ENCODE results near the gene SAMD10.
"Not testable (repeated sequence)": the region's sequence is repeated elsewhere in the genome, so short reads cannot be mapped to it uniquely, and the experiment has no call there.

Gene SAMD10

GRCh38 chr20:63968136-63968927 lies 11.1 kb downstream of the SAMD10 start:
- no peak for DNase-seq

- DNase-seq = no peak
Measured at GRCh38 chr20:63967330-63968135, 11.9 kb downstream of the SAMD10 start.

- DNase-seq = no peak
Measured at GRCh38 chr20:63966944-63967322, 12.5 kb downstream of the SAMD10 start.

GRCh38 chr20:63966172-63966943 lies 13.1 kb downstream of the SAMD10 start:
- no peak for DNase-seq

- DNase-seq = no peak
Measured at GRCh38 chr20:63964412-63964811, 15.0 kb downstream of the SAMD10 start.

- no peak for DNase-seq
Measured at GRCh38 chr20:63963784-63964301, 15.6 kb downstream of the SAMD10 start.

- no peak for DNase-seq
Measured at GRCh38 chr20:63963348-63963741, 16.1 kb downstream of the SAMD10 start.

- no peak for DNase-seq
Measured at GRCh38 chr20:63962426-63963347, 16.8 kb downstream of the SAMD10 start.

- no peak for DNase-seq
Measured at GRCh38 chr20:63961664-63962425, 17.6 kb downstream of the SAMD10 start.

- DNase-seq = not testable (repeated sequence)
Measured at GRCh38 chr20:63960654-63961621, 18.5 kb downstream of the SAMD10 start.

GRCh38 chr20:63959699-63960075 lies 19.8 kb downstream of the SAMD10 start:
- DNase-seq = no peak

- no peak for DNase-seq
Measured at GRCh38 chr20:63958964-63959698, 20.3 kb downstream of the SAMD10 start.

- no peak for DNase-seq
Measured at GRCh38 chr20:63958471-63958870, 21.0 kb downstream of the SAMD10 start.

- no peak for DNase-seq
Measured at GRCh38 chr20:63957690-63958441, 21.6 kb downstream of the SAMD10 start.

GRCh38 chr20:63957004-63957689 lies 22.3 kb downstream of the SAMD10 start:
- peak; percentile 54 for DNase-seq

GRCh38 chr20:63956664-63957003 lies 22.8 kb downstream of the SAMD10 start:
- DNase-seq = no peak

GRCh38 chr20:63955827-63956663 lies 23.4 kb downstream of the SAMD10 start, which contains the start of gene UCKL1:
Gene UCKL1 (minus strand): TSS chr20:63956416. CDS start chr20:63956372, 44 bp downstream.
- peak; percentile 86 for DNase-seq

All from T-helper 9 cell (primary cell).